Endodermal cell (in vitro differentiated cells): ENCODE data around the gene PALM3. TPM values are rescaled to one million over a fixed set of nuclear protein-coding genes. Genes with fewer than 3 reads are reported as not detected.

Experiments used
- DNase-seq: peaks from one replicate; pipeline ENCODE4 v3.0.0-alpha.2; 2017
- H3K27ac ChIP-seq: 2 replicates; pipeline ENCODE4 v1.5.1; 2013; ENCODE audit warnings: mild to moderate bottlenecking, low read depth, low read length, moderate library complexity
- H3K27me3 ChIP-seq: 2 replicates; pipeline ENCODE4 v1.6.1; 2013; ENCODE audit warnings: mild to moderate bottlenecking, low read length, moderate library complexity; ENCODE audit not compliant: insufficient read depth, control insufficient read depth, poor library complexity, severe bottlenecking
- H3K36me3 ChIP-seq: 2 replicates; pipeline ENCODE4 v1.7.0; 2013; ENCODE audit warnings: mild to moderate bottlenecking, low read length, moderate library complexity; ENCODE audit not compliant: control insufficient read depth, insufficient read depth
- H3K4me1 ChIP-seq: one replicate; pipeline ENCODE4 v1.7.0; 2013; ENCODE audit warnings: low read length; ENCODE audit not compliant: control insufficient read depth, insufficient read depth
- H3K4me3 ChIP-seq: 2 replicates; pipeline ENCODE4 v1.5.1; 2013; ENCODE audit warnings: mild to moderate bottlenecking, low read length, moderate library complexity
- H3K9ac ChIP-seq: 2 replicates; pipeline ENCODE4 v1.6.1; 2013; ENCODE audit warnings: mild to moderate bottlenecking, low read length, moderate library complexity; ENCODE audit not compliant: poor library complexity, severe bottlenecking; ENCODE audit errors: extremely low read depth
- H3K9me3 ChIP-seq: 2 replicates; pipeline ENCODE4 v1.6.1; 2013; ENCODE audit warnings: mild to moderate bottlenecking, low read length, moderate library complexity; ENCODE audit not compliant: control insufficient read depth
- H3K27ac Mint-ChIP-seq: 2 replicates; pipeline ENCODE4 v1.8.0; 2020; ENCODE audit warnings: mixed read lengths
- H3K27me3 Mint-ChIP-seq: 2 replicates; pipeline ENCODE4 v1.8.0; 2021; ENCODE audit warnings: mild to moderate bottlenecking, mixed read lengths; ENCODE audit not compliant: insufficient read depth
- H3K36me3 Mint-ChIP-seq: 2 replicates; pipeline ENCODE4 v1.8.0; 2020; ENCODE audit warnings: low read depth, mixed read lengths
- H3K4me1 Mint-ChIP-seq: 2 replicates; pipeline ENCODE4 v1.8.0; 2020; ENCODE audit warnings: mixed read lengths
- H3K4me3 Mint-ChIP-seq: 2 replicates; pipeline ENCODE4 v1.8.0; 2020; ENCODE audit warnings: mild to moderate bottlenecking, moderate library complexity, mixed read lengths
- H3K9me3 Mint-ChIP-seq: 2 replicates; pipeline ENCODE4 v1.8.0; 2020; ENCODE audit warnings: mild to moderate bottlenecking, mixed read lengths
- WGBS, 2 experiments: methylation state at CpG; one replicate each; pipeline versions ENCODE4 v1.1.5 to v1.1.7; 2013; ENCODE audit warnings: missing lambda C conversion rate in 2 of 2, mixed read lengths in 1 of 2; ENCODE audit not compliant: insufficient coverage in 1 of 2, insufficient read length in 1 of 2; 5-methylcytosine and 5-hydroxymethylcytosine counted together
- total RNA-seq, 2 donors: library from RNA; stranded (reverse); fragmentation: NEBNext Ultra II Directional in 1 of 2; extraction: Animal tissue kit (Norgen Biotek cat#: 25700) in 1 of 2; gene quantifications; 2 replicates in 1 of 2; 3 replicates in 1 of 2; pipeline ENCODE4 v1.2.1, GENCODE V29; 2021
- TF ChIP-seq, protein P1 (sequence below): fragments of 200-600 bp; sonication (generic); conservative IDR thresholded peaks from 2 replicates; pipeline ENCODE4 v1.5.0; 2021; ENCODE audit warnings: antibody characterized with exemption, mild to moderate bottlenecking

Gene PALM3
- total RNA-seq, 2 donors from 2014 or later = 1.3 to 4.9 TPM

DNA sequence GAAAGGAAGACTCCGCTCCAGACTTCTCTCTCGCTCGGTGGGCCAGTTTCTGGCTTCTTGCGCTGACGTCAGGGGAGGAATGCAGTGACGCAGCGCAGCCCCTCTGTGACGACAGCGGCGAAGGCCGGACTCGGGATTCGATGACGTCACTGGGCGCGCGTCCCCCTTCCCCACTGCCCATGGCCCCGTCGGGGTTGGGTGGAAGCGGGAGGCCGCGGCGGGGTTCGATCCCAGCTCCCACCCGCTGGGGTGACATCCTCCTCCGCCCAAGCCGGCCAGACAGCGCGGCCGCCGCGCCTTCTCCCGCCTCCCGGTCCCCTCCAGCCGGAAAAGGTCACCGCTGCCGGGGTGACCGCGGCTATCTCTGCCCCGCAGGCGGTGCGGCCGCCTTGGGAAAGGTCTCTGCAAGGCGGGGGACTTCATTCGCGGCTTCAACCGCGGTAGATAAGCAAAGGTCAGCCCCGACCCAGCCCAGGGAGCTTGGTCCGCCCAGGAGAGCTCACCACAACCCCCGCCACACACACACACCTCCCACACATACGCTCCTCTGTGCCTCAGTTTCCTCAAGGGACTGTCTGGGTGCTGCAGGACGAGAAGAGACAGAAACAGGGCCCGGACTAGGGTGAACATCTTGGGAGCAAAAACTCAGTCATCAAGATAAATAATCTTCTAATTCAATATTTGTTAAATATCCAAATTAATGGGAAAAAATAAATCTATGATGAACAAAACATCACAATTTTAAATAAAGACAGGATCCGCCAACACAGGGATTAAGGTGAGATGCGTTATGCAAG lies 54.9 kb downstream of the PALM3 start:
- Histone ChIP-seq H3K4me3 (peak overlapping the region; percentile 88), H3K36me3 (no peaks in the 10 kb centered on the region), H3K9ac (peak overlapping the region; percentile 95), H3K27ac (peak overlapping the region; percentile 100), H3K9me3 (no peaks in the 10 kb centered on the region), H3K4me1 (no peaks in the 10 kb centered on the region), H3K27me3 (no peaks in the 10 kb centered on the region)
- Mint-ChIP-seq H3K27ac (peak overlapping the region; percentile 100), H3K9me3 (no peaks in the 10 kb centered on the region), H3K4me1 (no peaks in the 10 kb centered on the region), H3K36me3 (no peaks in the 10 kb centered on the region), H3K4me3 (peak overlapping the region; percentile 82), H3K27me3 (no peaks in the 10 kb centered on the region)
- TF ChIP-seq, protein P1, sequence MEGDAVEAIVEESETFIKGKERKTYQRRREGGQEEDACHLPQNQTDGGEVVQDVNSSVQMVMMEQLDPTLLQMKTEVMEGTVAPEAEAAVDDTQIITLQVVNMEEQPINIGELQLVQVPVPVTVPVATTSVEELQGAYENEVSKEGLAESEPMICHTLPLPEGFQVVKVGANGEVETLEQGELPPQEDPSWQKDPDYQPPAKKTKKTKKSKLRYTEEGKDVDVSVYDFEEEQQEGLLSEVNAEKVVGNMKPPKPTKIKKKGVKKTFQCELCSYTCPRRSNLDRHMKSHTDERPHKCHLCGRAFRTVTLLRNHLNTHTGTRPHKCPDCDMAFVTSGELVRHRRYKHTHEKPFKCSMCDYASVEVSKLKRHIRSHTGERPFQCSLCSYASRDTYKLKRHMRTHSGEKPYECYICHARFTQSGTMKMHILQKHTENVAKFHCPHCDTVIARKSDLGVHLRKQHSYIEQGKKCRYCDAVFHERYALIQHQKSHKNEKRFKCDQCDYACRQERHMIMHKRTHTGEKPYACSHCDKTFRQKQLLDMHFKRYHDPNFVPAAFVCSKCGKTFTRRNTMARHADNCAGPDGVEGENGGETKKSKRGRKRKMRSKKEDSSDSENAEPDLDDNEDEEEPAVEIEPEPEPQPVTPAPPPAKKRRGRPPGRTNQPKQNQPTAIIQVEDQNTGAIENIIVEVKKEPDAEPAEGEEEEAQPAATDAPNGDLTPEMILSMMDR = no peak
- WGBS, 2 experiments = 7 to 9% methylated on average over 24 to 55 of the region's 56 CpGs
- DNase-seq = peak; percentile 96

GRCh38 chr19:14006085-14006765 lies 55.7 kb downstream of the PALM3 start, which contains the start of gene RFX1:
Gene RFX1, minus strand, starts transcription at chr19:14006320. Its CDS starts 12,477 bp downstream, at chr19:13993843.
- H3K9ac ChIP-seq = peak within 1 kb of the TSS; percentile 95
- Mint-ChIP-seq H3K27ac (peak within 1 kb of the TSS; percentile 100), H3K4me3 (peak within 1 kb of the TSS; percentile 82), H3K4me1 (no peaks in the 10 kb centered on the region), H3K36me3 (no peaks in the 10 kb centered on the region), H3K27me3 (no peaks in the 10 kb centered on the region), H3K9me3 (no peaks in the 10 kb centered on the region)
- DNase-seq = peak; percentile 99
- 0% methylated on average over 31 to 58 of the region's 58 CpGs for WGBS, 2 experiments
- no peaks in the 10 kb centered on the region for H3K4me1 ChIP-seq
- H3K4me3 ChIP-seq = peak within 1 kb of the TSS; percentile 88
- TF ChIP-seq, protein P1 = no peak
- peak within 1 kb of the TSS; percentile 100 for H3K27ac ChIP-seq
- no peaks in the 10 kb centered on the region for H3K36me3 ChIP-seq
- H3K9me3 ChIP-seq = no peaks in the 10 kb centered on the region
- H3K27me3 ChIP-seq = no peaks in the 10 kb centered on the region

- Mint-ChIP-seq H3K27ac (peak overlapping the region; percentile 100), H3K4me3 (peak overlapping the region; percentile 82), H3K36me3 (peaks cover 5% of the 10 kb centered on the region), H3K9me3 (no peaks in the 10 kb centered on the region), H3K4me1 (no peaks in the 10 kb centered on the region), H3K27me3 (no peaks in the 10 kb centered on the region)
- Histone ChIP-seq H3K9me3 (no peaks in the 10 kb centered on the region), H3K4me3 (peak overlapping the region; percentile 88), H3K9ac (peak overlapping the region; percentile 95), H3K4me1 (no peaks in the 10 kb centered on the region), H3K36me3 (peaks cover under 1% of the 10 kb centered on the region), H3K27me3 (no peaks in the 10 kb centered on the region), H3K27ac (peak overlapping the region; percentile 100)
- 10 to 85% methylated on average over 5 to 50 of the region's 50 CpGs for WGBS, 2 experiments
- peak; percentile 97 for DNase-seq
- TF ChIP-seq, protein P1 = no peak
Observed at GRCh38 chr19:14005349-14006084, 56.4 kb downstream of the PALM3 start.
